PFSK-1 (cell line): ENCODE data around the gene MYCBP2.

Experiments
- FOXP2 ChIP-seq: optimal IDR thresholded peaks from 2 replicates; pipeline ENCODE3; 2011; ENCODE audit warnings: borderline replicate concordance, control low read depth, inconsistent platforms; ENCODE audit not compliant: insufficient read depth; ENCODE audit errors: extremely low read length, extremely low read depth
- POLR2AphosphoS5 ChIP-seq: IDR thresholded peaks from 2 replicates; pipeline ENCODE4 v1.6.1; 2012; ENCODE audit warnings: low read depth, mild to moderate bottlenecking, control low read depth, low read length, moderate library complexity
- SIN3A ChIP-seq: IDR thresholded peaks from 2 replicates; pipeline ENCODE4 v1.6.1; 2012; ENCODE audit warnings: mild to moderate bottlenecking, low read length, moderate library complexity, borderline replicate concordance; ENCODE audit not compliant: insufficient read depth
- TAF1 ChIP-seq: IDR thresholded peaks from 2 replicates; pipeline ENCODE4 v1.6.1; 2012; ENCODE audit warnings: low read length, control low read depth, borderline replicate concordance; ENCODE audit not compliant: insufficient read depth
- TF ChIP-seq, protein P1 (sequence below), 2 experiments: IDR thresholded peaks; 2 replicates each; pipeline versions ENCODE4 v1.6.1 to v1.8.0; 2011 to 2012; ENCODE audit warnings: low read depth in 2 of 2, low read length in 2 of 2, control low read depth in 1 of 2, inconsistent platforms in 1 of 2, mild to moderate bottlenecking in 1 of 2, moderate library complexity in 1 of 2; ENCODE audit not compliant: insufficient read depth in 1 of 2

The MYCBP2 gene

DNA sequence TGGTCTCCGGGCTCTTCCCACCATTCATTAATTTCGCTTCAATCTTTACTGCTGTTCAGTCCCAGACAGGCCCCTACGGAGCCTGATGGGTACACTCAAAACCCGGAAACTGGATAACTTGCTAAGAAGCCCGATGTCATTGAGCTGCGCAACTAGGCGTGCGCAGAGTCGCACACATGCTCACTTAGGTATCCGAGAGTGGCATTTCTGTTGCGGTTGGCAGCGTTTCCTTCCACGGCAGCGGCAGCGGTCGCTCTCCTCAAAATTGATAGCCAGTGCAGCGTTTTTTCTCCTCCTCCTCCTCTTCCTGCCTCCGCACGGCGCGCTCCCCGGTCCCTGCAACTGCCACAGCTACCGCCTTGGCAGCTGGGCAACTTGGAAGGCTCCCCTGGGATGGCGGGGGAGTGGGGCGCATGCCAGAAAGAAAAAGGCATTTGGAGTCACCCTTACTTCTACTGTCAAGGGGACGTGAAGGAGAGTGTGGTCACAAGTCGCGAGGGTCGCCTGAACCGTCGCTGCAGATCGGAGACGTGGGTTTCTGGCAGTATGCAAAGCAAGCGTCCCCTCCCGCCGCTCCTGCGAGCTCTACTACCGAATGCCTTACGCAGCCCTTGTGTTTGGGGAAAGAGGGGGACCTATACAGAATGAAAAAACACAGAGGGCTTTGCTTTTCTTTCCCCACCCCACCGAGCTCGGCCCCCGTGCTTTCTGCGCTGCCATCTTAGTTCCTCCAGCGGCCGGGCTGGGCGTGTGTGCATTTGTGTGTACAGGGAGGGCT, 2.4 kb upstream of the MYCBP2 start:
- TF ChIP-seq TAF1, result peak; percentile 64; the same call in 1 of the 2 replicates
- TF ChIP-seq FOXP2, result peak; percentile 46
- TF ChIP-seq SIN3A, result 0 out of 2 replicates have a peak, but pooled peaks have one; percentile 14
- TF ChIP-seq, protein P1, sequence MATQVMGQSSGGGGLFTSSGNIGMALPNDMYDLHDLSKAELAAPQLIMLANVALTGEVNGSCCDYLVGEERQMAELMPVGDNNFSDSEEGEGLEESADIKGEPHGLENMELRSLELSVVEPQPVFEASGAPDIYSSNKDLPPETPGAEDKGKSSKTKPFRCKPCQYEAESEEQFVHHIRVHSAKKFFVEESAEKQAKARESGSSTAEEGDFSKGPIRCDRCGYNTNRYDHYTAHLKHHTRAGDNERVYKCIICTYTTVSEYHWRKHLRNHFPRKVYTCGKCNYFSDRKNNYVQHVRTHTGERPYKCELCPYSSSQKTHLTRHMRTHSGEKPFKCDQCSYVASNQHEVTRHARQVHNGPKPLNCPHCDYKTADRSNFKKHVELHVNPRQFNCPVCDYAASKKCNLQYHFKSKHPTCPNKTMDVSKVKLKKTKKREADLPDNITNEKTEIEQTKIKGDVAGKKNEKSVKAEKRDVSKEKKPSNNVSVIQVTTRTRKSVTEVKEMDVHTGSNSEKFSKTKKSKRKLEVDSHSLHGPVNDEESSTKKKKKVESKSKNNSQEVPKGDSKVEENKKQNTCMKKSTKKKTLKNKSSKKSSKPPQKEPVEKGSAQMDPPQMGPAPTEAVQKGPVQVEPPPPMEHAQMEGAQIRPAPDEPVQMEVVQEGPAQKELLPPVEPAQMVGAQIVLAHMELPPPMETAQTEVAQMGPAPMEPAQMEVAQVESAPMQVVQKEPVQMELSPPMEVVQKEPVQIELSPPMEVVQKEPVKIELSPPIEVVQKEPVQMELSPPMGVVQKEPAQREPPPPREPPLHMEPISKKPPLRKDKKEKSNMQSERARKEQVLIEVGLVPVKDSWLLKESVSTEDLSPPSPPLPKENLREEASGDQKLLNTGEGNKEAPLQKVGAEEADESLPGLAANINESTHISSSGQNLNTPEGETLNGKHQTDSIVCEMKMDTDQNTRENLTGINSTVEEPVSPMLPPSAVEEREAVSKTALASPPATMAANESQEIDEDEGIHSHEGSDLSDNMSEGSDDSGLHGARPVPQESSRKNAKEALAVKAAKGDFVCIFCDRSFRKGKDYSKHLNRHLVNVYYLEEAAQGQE (IDR thresholded peaks at IDR 0.05; ENCODE audit: insufficient read depth in 1 of 2, low read depth in 2 of 2, low read length in 2 of 2), result no peak
- peak; percentile 54 for TF ChIP-seq POLR2AphosphoS5

DNA sequence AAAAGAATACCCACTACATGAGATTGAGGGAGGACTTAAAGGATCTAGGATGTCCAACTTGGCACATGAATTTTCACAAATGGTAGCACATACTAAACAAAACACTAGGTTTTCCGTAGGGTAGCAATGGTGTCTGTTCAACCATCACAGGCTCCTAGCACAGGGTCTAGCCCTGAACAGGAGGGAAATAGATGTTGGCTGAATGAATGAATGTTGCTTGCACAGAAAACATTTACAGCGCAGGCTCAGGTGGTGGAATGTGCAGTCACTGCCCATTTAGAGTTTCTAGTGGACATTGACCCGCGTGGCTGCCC, 1.9 kb upstream of the MYCBP2 start:
- TF ChIP-seq SIN3A (no peak), FOXP2 (no peak), POLR2AphosphoS5 (no peak), TAF1 (no peak)
- TF ChIP-seq, protein P1 (IDR thresholded peaks at IDR 0.05; ENCODE audit: insufficient read depth in 1 of 2, low read depth in 2 of 2, low read length in 2 of 2), result no peak

DNA sequence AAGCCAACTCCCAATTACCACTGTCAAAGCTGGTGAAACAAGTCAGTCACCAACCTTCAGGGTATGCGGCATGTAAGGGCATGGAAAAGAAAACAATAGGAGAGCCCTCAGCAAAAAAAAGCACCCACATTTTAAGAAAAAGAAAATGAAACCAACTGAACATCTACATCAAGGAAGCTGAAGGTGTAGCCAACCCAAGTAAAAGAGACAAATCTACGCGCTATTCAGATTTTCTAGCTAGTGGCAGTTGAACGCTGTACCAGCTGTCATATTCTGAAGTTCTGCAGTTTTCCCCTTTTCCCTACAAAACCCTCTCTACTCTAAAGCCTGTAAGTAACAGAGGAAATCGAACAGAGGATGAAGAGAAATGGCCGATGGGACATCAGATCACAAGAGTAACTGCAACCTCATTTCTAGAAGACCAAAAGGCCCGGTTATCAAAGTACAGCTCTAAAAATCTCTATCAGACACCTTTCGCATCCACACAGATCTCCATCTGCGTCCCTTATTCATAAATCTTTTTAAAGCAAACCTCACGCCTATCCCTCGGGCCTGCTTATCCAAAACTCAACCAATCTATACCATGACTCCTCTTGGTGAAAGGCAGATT, 1.4 kb downstream of the MYCBP2 start:
- TF ChIP-seq SIN3A (0 out of 2 replicates have a peak, but pooled peaks have one; percentile 6), POLR2AphosphoS5 (no peak), TAF1 (no peak)
- TF ChIP-seq, protein P1 (IDR thresholded peaks at IDR 0.05; ENCODE audit: insufficient read depth in 1 of 2, low read depth in 2 of 2, low read length in 2 of 2), result no peak

- TF ChIP-seq POLR2AphosphoS5 (no peak), FOXP2 (no peak), SIN3A (no peak), TAF1 (no peak)
- TF ChIP-seq, protein P1 (IDR thresholded peaks at IDR 0.05; ENCODE audit: insufficient read depth in 1 of 2, low read depth in 2 of 2, low read length in 2 of 2), result no peak
These were observed 3.0 kb downstream of the MYCBP2 start for GRCh38 chr13:77323858-77324257.
